Vagina (tissue), 2 donors: ENCODE measurements around the gene PCSK5.

Experiments
- CTCF ChIP-seq, 3 experiments: fragments of 450-650 bp in 2 of 3; fragments of 200-600 bp in 1 of 3; sonication (generic) in 1 of 3; IDR thresholded peaks; one replicate each; pipeline ENCODE4 v1.5.1; 2017 to 2019; ENCODE audit warnings: antibody characterized with exemption in 3 of 3, mild to moderate bottlenecking in 2 of 3, moderate library complexity in 2 of 3
- POLR2AphosphoS5 ChIP-seq, 2 donors: sonication (generic); formaldehyde crosslinking; IDR thresholded peaks; one replicate each; pipeline ENCODE4 v1.9.0; 2017; ENCODE audit warnings: antibody characterized with exemption in 2 of 2, mild to moderate bottlenecking in 2 of 2, low read depth in 1 of 2; ENCODE audit not compliant: insufficient read depth in 1 of 2

DNA sequence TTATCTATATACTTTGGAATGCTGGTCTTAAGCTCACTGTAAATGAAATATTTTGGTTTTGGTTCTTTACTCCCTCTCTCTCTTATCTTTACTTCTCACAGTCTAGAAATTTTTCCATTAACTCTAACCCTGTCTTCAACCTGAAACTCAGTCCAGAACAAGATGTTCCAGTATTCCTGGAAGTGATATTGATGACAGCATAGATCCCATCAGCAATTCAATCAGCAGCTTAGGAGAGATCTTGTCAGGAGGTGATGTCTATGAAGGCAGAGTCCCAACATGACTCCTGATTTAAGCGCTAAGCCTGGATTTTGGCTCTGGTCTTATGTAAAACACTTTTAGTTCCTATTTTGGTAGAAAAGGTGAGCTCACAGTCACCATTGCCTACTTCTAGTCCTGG is 451.1 kb downstream of the PCSK5 start:
- TF ChIP-seq CTCF (IDR thresholded peaks at IDR 0.05) (no peak), POLR2AphosphoS5 (IDR thresholded peaks at IDR 0.05; ENCODE audit: insufficient read depth in 1 of 2, low read depth in 1 of 2) (no peak)
